Measurements from ENCODE around the gene PDE1A. TPM values are rescaled to one million over a fixed set of nuclear protein-coding genes. Genes with fewer than 3 reads are reported as not detected.

The PDE1A gene
- total RNA-seq, 2 donors from 2014 or later: 0.31 TPM; not detected in 1

GRCh38 chr2:182318466-182319220 lies 108.2 kb downstream of the PDE1A start:
- Mint-ChIP-seq H3K27me3 (ENCODE audit: insufficient read depth) (no peaks in the 10 kb centered on the region), H3K36me3 (ENCODE audit: low read depth) (no peaks in the 10 kb centered on the region), H3K9me3 (no peaks in the 10 kb centered on the region), H3K4me1 (no peaks in the 10 kb centered on the region), H3K27ac (no peak overlapping the region), H3K4me3 (no peak overlapping the region)
- no peak overlapping the region for H3K4me3 ChIP-seq (ENCODE audit: low read length)
- H3K27me3 ChIP-seq (ENCODE audit: control insufficient read depth, insufficient read depth, low read length, poor library complexity, severe bottlenecking): no peaks in the 10 kb centered on the region
- H3K4me1 ChIP-seq (ENCODE audit: control insufficient read depth, insufficient read depth, low read length): no peaks in the 10 kb centered on the region
- no peak for DNase-seq
- H3K27ac ChIP-seq (ENCODE audit: low read depth, low read length): no peak overlapping the region
- no peak overlapping the region for H3K9ac ChIP-seq (ENCODE audit: extremely low read depth, low read length, poor library complexity, severe bottlenecking)
- TF ChIP-seq CTCF (conservative IDR thresholded peaks at IDR 0.05): no peak
- 94 to 100% methylated on average over 2 to 3 of the region's 3 CpGs for WGBS, 2 experiments (ENCODE audit: insufficient coverage in 1 of 2, insufficient read length in 1 of 2)
- no peaks in the 10 kb centered on the region for H3K36me3 ChIP-seq (ENCODE audit: control insufficient read depth, insufficient read depth, low read length)
- no peaks in the 10 kb centered on the region for H3K9me3 ChIP-seq (ENCODE audit: control insufficient read depth, low read length)

GRCh38 chr2:182316950-182317349 lies 109.9 kb downstream of the PDE1A start:
- Histone ChIP-seq H3K4me1 (ENCODE audit: control insufficient read depth, insufficient read depth, low read length) (no peaks in the 10 kb centered on the region), H3K36me3 (ENCODE audit: control insufficient read depth, insufficient read depth, low read length) (no peaks in the 10 kb centered on the region), H3K4me3 (ENCODE audit: low read length) (no peak overlapping the region), H3K9ac (ENCODE audit: extremely low read depth, low read length, poor library complexity, severe bottlenecking) (no peak overlapping the region), H3K27me3 (ENCODE audit: control insufficient read depth, insufficient read depth, low read length, poor library complexity, severe bottlenecking) (no peaks in the 10 kb centered on the region), H3K9me3 (ENCODE audit: control insufficient read depth, low read length) (no peaks in the 10 kb centered on the region), H3K27ac (ENCODE audit: low read depth, low read length) (no peak overlapping the region)
- Mint-ChIP-seq H3K9me3 (no peaks in the 10 kb centered on the region), H3K36me3 (ENCODE audit: low read depth) (no peaks in the 10 kb centered on the region), H3K4me1 (no peaks in the 10 kb centered on the region), H3K27ac (no peak overlapping the region), H3K4me3 (no peak overlapping the region), H3K27me3 (ENCODE audit: insufficient read depth) (no peaks in the 10 kb centered on the region)
- WGBS, 2 experiments (ENCODE audit: insufficient coverage in 1 of 2, insufficient read length in 1 of 2): 89 to 100% methylated on average over 1 to 2 of the region's 2 CpGs
- DNase-seq: no peak
- TF ChIP-seq CTCF (conservative IDR thresholded peaks at IDR 0.05): no peak

DNA sequence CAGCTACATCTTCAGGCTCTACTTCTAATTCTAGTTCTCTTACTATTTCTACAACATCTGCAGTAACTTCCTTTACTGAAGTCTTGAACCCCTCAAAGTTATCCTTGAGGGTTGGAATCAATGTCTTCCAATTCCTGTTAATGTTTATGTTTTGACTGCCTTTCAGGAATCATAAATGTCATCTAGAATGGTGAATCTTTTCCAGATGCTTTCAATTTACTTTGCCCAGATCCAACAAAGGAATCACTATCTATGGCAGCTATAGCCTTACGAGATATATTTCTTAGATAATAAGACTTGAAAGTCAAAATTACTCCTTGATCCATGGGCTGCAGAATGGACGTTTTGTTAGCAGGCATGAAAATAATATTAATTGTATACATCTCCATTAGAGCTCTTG lies 123.9 kb downstream of the PDE1A start:
- Mint-ChIP-seq H3K4me3 (no peak overlapping the region), H3K9me3 (no peaks in the 10 kb centered on the region), H3K27me3 (ENCODE audit: insufficient read depth) (no peaks in the 10 kb centered on the region), H3K4me1 (no peaks in the 10 kb centered on the region), H3K36me3 (ENCODE audit: low read depth) (no peaks in the 10 kb centered on the region), H3K27ac (no peak overlapping the region)
- TF ChIP-seq CTCF (conservative IDR thresholded peaks at IDR 0.05): no peak
- Histone ChIP-seq H3K27me3 (ENCODE audit: control insufficient read depth, insufficient read depth, low read length, poor library complexity, severe bottlenecking) (no peaks in the 10 kb centered on the region), H3K4me3 (ENCODE audit: low read length) (no peak overlapping the region), H3K9me3 (ENCODE audit: control insufficient read depth, low read length) (no peaks in the 10 kb centered on the region), H3K4me1 (ENCODE audit: control insufficient read depth, insufficient read depth, low read length) (no peaks in the 10 kb centered on the region), H3K27ac (ENCODE audit: low read depth, low read length) (no peak overlapping the region), H3K9ac (ENCODE audit: extremely low read depth, low read length, poor library complexity, severe bottlenecking) (no peak overlapping the region), H3K36me3 (ENCODE audit: control insufficient read depth, insufficient read depth, low read length) (no peaks in the 10 kb centered on the region)
- DNase-seq: no peak
- WGBS, 2 experiments (ENCODE audit: insufficient coverage in 1 of 2, insufficient read length in 1 of 2): 62% methylated on average over 2 of the region's 2 CpGs; no CpG with 5 or more reads in 1 of the 2 experiments
